Naive thymus-derived CD4-positive, alpha-beta T cell (primary cell): ENCODE data around the gene BCL7C. TPM values are rescaled to one million over a fixed set of nuclear protein-coding genes. Genes with fewer than 3 reads are reported as not detected.

Experiments
- ATAC-seq: fragments of 150-1000 bp; cut with Tn5 transposase; 2 replicates; pipeline ENCODE4 v1.10.0; 2021; ENCODE audit warnings: mild to moderate bottlenecking, moderate library complexity
- CTCF ChIA-PET: fragments of 350-600 bp; sonication (Branson Sonifier 250); formaldehyde crosslinking; loops from one replicate; lab custom pipeline; 2021; ENCODE audit warnings: antibody characterized with exemption; lab: Charles Lee
- POLR2A ChIA-PET: fragments of 350-600 bp; sonication (Branson Sonifier 250); formaldehyde crosslinking; loops from one replicate; lab custom pipeline; 2021; ENCODE audit warnings: antibody characterized with exemption, inconsistent platforms; lab: Charles Lee
- DNase-seq, 9 donors: peaks; one replicate each; pipeline versions ENCODE4 v3.0.0 to v3.0.0-alpha.2; 2020 to 2022; ENCODE audit warnings: mixed read lengths in 1 of 9
- H3K27ac ChIP-seq: one replicate; pipeline ENCODE4 v1.7.0; 2013; ENCODE audit warnings: mild to moderate bottlenecking, low read depth, low read length, moderate library complexity
- H3K27me3 ChIP-seq, 2 donors: one replicate each; pipeline ENCODE4 v1.7.0; 2013; ENCODE audit warnings: low read length in 2 of 2, mild to moderate bottlenecking in 2 of 2, moderate library complexity in 2 of 2; ENCODE audit not compliant: control insufficient read depth in 2 of 2, insufficient read depth in 2 of 2
- H3K36me3 ChIP-seq, 3 experiments: 1 replicate in 2 of 3; 2 replicates in 1 of 3; pipeline ENCODE4 v1.7.0; 2013; ENCODE audit warnings: low read length in 3 of 3, mild to moderate bottlenecking in 3 of 3, moderate library complexity in 1 of 3; ENCODE audit not compliant: insufficient read depth in 3 of 3, control insufficient read depth in 2 of 3
- H3K4me1 ChIP-seq, 2 donors: one replicate each; pipeline ENCODE4 v1.7.0; 2013; ENCODE audit warnings: low read length in 2 of 2, mild to moderate bottlenecking in 2 of 2, moderate library complexity in 1 of 2; ENCODE audit not compliant: control insufficient read depth in 2 of 2, insufficient read depth in 2 of 2
- H3K4me3 ChIP-seq: 2 replicates; pipeline ENCODE4 v1.7.0; 2013; ENCODE audit warnings: mild to moderate bottlenecking, low read length
- H3K9me3 ChIP-seq, 3 experiments: 1 replicate in 2 of 3; 2 replicates in 1 of 3; pipeline ENCODE4 v1.7.0; 2013; ENCODE audit warnings: low read length in 3 of 3; ENCODE audit not compliant: control insufficient read depth in 2 of 3
- H3K27ac Mint-ChIP-seq, 9 donors: one replicate each; pipeline ENCODE4 v1.8.0; 2020 to 2022; ENCODE audit warnings: mixed read lengths in 9 of 9, mild to moderate bottlenecking in 8 of 9, moderate library complexity in 5 of 9, inconsistent platforms in 2 of 9
- H3K27me3 Mint-ChIP-seq, 5 donors: one replicate each; pipeline ENCODE4 v1.8.0; 2021 to 2022; ENCODE audit warnings: mixed read lengths in 5 of 5, mild to moderate bottlenecking in 1 of 5
- H3K36me3 Mint-ChIP-seq, 5 donors: one replicate each; pipeline ENCODE4 v1.8.0; 2020 to 2022; ENCODE audit warnings: mixed read lengths in 5 of 5, mild to moderate bottlenecking in 3 of 5, inconsistent platforms in 1 of 5
- H3K4me1 Mint-ChIP-seq, 7 donors: one replicate each; pipeline ENCODE4 v1.8.0; 2020 to 2022; ENCODE audit warnings: mixed read lengths in 7 of 7, mild to moderate bottlenecking in 3 of 7, inconsistent platforms in 1 of 7
- H3K4me3 Mint-ChIP-seq, 10 donors: one replicate each; pipeline ENCODE4 v1.8.0; 2020 to 2022; ENCODE audit warnings: mild to moderate bottlenecking in 10 of 10, mixed read lengths in 10 of 10, moderate library complexity in 6 of 10, inconsistent platforms in 2 of 10
- H3K9me3 Mint-ChIP-seq, 11 donors: one replicate each; pipeline ENCODE4 v1.8.0; 2020 to 2022; ENCODE audit warnings: mixed read lengths in 11 of 11, mild to moderate bottlenecking in 4 of 11, inconsistent platforms in 1 of 11, moderate library complexity in 1 of 11
- intact Hi-C, 2 donors: fragments of 100-400 bp; cut with micrococcal nuclease; formaldehyde crosslinking; loops; one replicate each; pipeline ENCODE4 v1.15.1; 2023
- polyA plus RNA-seq, 2 donors: library from polyadenylated mRNA; unstranded; fragments of 300-500 nt; fragmentation: Illumina TruSeq; gene quantifications; one replicate each; pipeline ENCODE4 v1.2.3, GENCODE V29; 2021
- total RNA-seq, 6 experiments: library from RNA in 5 of 6; stranded (reverse) in 5 of 6; gene quantifications; 1 replicate in 5 of 6; 2 replicates in 1 of 6; pipeline ENCODE4 v1.2.3 and lab custom pipeline; 2021 to 2026

Gene BCL7C
- total and polyA plus RNA-seq, 7 experiments from 2014 or later, result 17.2 to 31.4 (median 22.7) TPM

GRCh38 chr16:30853758-30854157, 40.1 kb downstream of the BCL7C start:
- no peaks in the 10 kb centered on the region for H3K36me3 ChIP-seq
- ATAC-seq (no peak), DNase-seq (no peak)
- ChIA-PET CTCF (interaction anchor here (0.6 to 1.4 kb wide), 3 partner anchors 9 to 66 kb away, joined by 3 read pairs; no protein-coding TSS in a partner anchor), POLR2A (interaction anchor here (0.6 to 1.3 kb wide), 2 partner anchors 49 to 100 kb away, joined by 3 to 4 read pairs; no protein-coding TSS in a partner anchor)
- Mint-ChIP-seq H3K4me3 (no peak overlapping the region), H3K9me3 (no peaks in the 10 kb centered on the region), H3K36me3 (peaks cover 3 to 11% (median 4%) of the 10 kb centered on the region in 5 donors), H3K4me1 (peaks cover 0 to 7% (median 0%) of the 10 kb centered on the region in 7 donors), H3K27me3 (no peaks in the 10 kb centered on the region), H3K27ac (no peak overlapping the region)
- no peak overlapping the region for H3K4me3 ChIP-seq
- no peaks in the 10 kb centered on the region for H3K27me3 ChIP-seq
- H3K9me3 ChIP-seq, result no peaks in the 10 kb centered on the region
- intact Hi-C loops, result no loop called here
- H3K4me1 ChIP-seq, result no peaks in the 10 kb centered on the region
- H3K27ac ChIP-seq, result no peak overlapping the region

GRCh38 chr16:30850246-30850645, 43.6 kb downstream of the BCL7C start:
- H3K27ac ChIP-seq, result no peak overlapping the region

GRCh38 chr16:30846649-30847402, 47.1 kb downstream of the BCL7C start:
- Histone ChIP-seq H3K27me3 (no peaks in the 10 kb centered on the region), H3K4me1 (peaks cover 0 to 5% of the 10 kb centered on the region in 2 donors), H3K4me3 (no peak overlapping the region), H3K27ac (no peak overlapping the region), H3K9me3 (no peaks in the 10 kb centered on the region), H3K36me3 (no peaks in the 10 kb centered on the region)
- ATAC-seq (no peak), DNase-seq (no peak)
- Mint-ChIP-seq H3K27ac (no peak overlapping the region), H3K27me3 (no peaks in the 10 kb centered on the region), H3K36me3 (no peaks in the 10 kb centered on the region), H3K4me3 (no peak overlapping the region), H3K4me1 (peaks cover 6 to 14% (median 8%) of the 10 kb centered on the region in 7 donors), H3K9me3 (peaks cover 0 to 4% (median 0%) of the 10 kb centered on the region in 11 donors)
- ChIA-PET CTCF (interaction anchor here (0.6 to 4.6 kb wide), 3 partner anchors 11 to 73 kb away, joined by 3 to 54 read pairs (median 44); no protein-coding TSS in a partner anchor), POLR2A (interaction anchor here (1.2 kb wide), 1 partner anchor 51 kb away, joined by 3 read pairs; no protein-coding TSS in a partner anchor)
- intact Hi-C loops, result loop anchor here in 1 of 2 donors (10.0 kb wide), 1 partner anchor 598 kb away; the partner anchor contains the start of gene ZNF843

More at GRCh38 chr16:30850246-30850645, 43.6 kb downstream of the BCL7C start:
- POLR2A ChIA-PET, result no interaction called here
- H3K4me1 Mint-ChIP-seq, result peaks cover under 1 to 8% (median 2%) of the 10 kb centered on the region in 7 donors
- peaks cover 2 to 9% (median 4%) of the 10 kb centered on the region in 5 donors for H3K36me3 Mint-ChIP-seq
- Histone ChIP-seq H3K9me3 (no peaks in the 10 kb centered on the region), H3K4me1 (no peaks in the 10 kb centered on the region), H3K36me3 (no peaks in the 10 kb centered on the region), H3K4me3 (no peak overlapping the region), H3K27me3 (no peaks in the 10 kb centered on the region)
- DNase-seq (no peak), ATAC-seq (no peak)
- no peak overlapping the region for H3K27ac Mint-ChIP-seq
- H3K27me3 Mint-ChIP-seq, result no peaks in the 10 kb centered on the region
- CTCF ChIA-PET, result no interaction called here
- H3K4me3 Mint-ChIP-seq, result no peak overlapping the region
- intact Hi-C loops, result no loop called here
- H3K9me3 Mint-ChIP-seq, result no peaks in the 10 kb centered on the region

- intact Hi-C loops, result loop anchor here (1.0 to 10.0 kb wide), 8 partner anchors 30 to 600 kb away; partner anchors contain the start of genes CFAP119 (in 1 of the 2), RNF40 (in 1 of the 2) and ZNF843 (in 1 of the 2)
- Histone ChIP-seq H3K4me1 (peaks cover 0 to 5% of the 10 kb centered on the region in 2 donors), H3K27ac (peak overlapping the region; percentile 1), H3K4me3 (no peak overlapping the region), H3K9me3 (no peaks in the 10 kb centered on the region), H3K36me3 (no peaks in the 10 kb centered on the region), H3K27me3 (no peaks in the 10 kb centered on the region)
- Mint-ChIP-seq H3K4me1 (peaks cover 6 to 14% (median 8%) of the 10 kb centered on the region in 7 donors), H3K27me3 (no peaks in the 10 kb centered on the region), H3K4me3 (peak overlapping the region in 9 of 10 donors; percentile 22 to 67 (median 64)), H3K27ac (peak overlapping the region; percentile 2 to 82 (median 73)), H3K9me3 (peaks cover 0 to 4% (median 0%) of the 10 kb centered on the region in 11 donors), H3K36me3 (peaks cover 0 to 4% (median 0%) of the 10 kb centered on the region in 5 donors)
- peak; percentile 50 to 89 (median 83) for DNase-seq
- CTCF ChIA-PET, result interaction anchor here (0.6 to 4.6 kb wide), 23 partner anchors 8 to 621 kb away, joined by 3 to 54 read pairs (median 4); partner anchors contain the start of genes ARMC5 and SETD1A
- peak; percentile 97 for ATAC-seq
- POLR2A ChIA-PET, result interaction anchor here (0.6 to 2.8 kb wide), 14 partner anchors 28 to 97 kb away, joined by 3 to 25 read pairs (median 4); partner anchors contain the start of gene CTF1
Observed at GRCh38 chr16:30844671-30845449, 49.0 kb downstream of the BCL7C start.

- intact Hi-C loops, result loop anchor here (1.0 to 10.0 kb wide), 8 partner anchors 31 to 600 kb away; partner anchors contain the start of genes CFAP119 (in 1 of the 2), RNF40 (in 1 of the 2) and ZNF843 (in 1 of the 2)
- Histone ChIP-seq H3K9me3 (no peaks in the 10 kb centered on the region), H3K4me1 (peaks cover 0 to 5% of the 10 kb centered on the region in 2 donors), H3K36me3 (no peaks in the 10 kb centered on the region), H3K27me3 (no peaks in the 10 kb centered on the region), H3K4me3 (no peak overlapping the region), H3K27ac (no peak overlapping the region)
- no peaks in the 10 kb centered on the region for H3K27me3 Mint-ChIP-seq
- DNase-seq (no peak), ATAC-seq (no peak)
- peak overlapping the region in 1 of 10 donors; percentile 66 for H3K4me3 Mint-ChIP-seq
- peak overlapping the region in 4 of 9 donors; percentile 66 to 81 (median 70) for H3K27ac Mint-ChIP-seq
- ChIA-PET CTCF (interaction anchor here (1.0 to 4.6 kb wide), 14 partner anchors 9 to 113 kb away, joined by 3 to 54 read pairs (median 5); partner anchors contain the start of gene SETD1A), POLR2A (interaction anchor here (0.8 to 2.8 kb wide), 12 partner anchors 29 to 97 kb away, joined by 3 to 25 read pairs (median 4); partner anchors contain the start of gene CTF1)
- H3K9me3 Mint-ChIP-seq, result peaks cover 0 to 4% (median 0%) of the 10 kb centered on the region in 11 donors
- H3K4me1 Mint-ChIP-seq, result peaks cover 6 to 14% (median 8%) of the 10 kb centered on the region in 7 donors
- peaks cover 0 to 4% (median 0%) of the 10 kb centered on the region in 5 donors for H3K36me3 Mint-ChIP-seq
Observed at GRCh38 chr16:30844346-30844670, 49.6 kb downstream of the BCL7C start.
